GM21528 (cell line): ENCODE results near the gene AKAP13.
"Not testable (repeated sequence)": the region's sequence is repeated elsewhere in the genome, so short reads cannot be mapped to it uniquely, and the experiment has no call there.

Source experiments
- ATAC-seq: cut with Tn5 transposase; IDR thresholded peaks from one replicate; pipeline ENCODE4 v1.9.1; 2021; ENCODE audit warnings: mild to moderate bottlenecking, moderate library complexity; ENCODE audit not compliant: unreplicated experiment, low FRiP score

The AKAP13 gene

GRCh38 chr15:85380217-85380811 lies at the start of gene AKAP13:
Gene AKAP13 (plus strand): TSS chr15:85380603. CDS start chr15:85485721, 105,118 bp downstream.
- ATAC-seq: peak; percentile 86

GRCh38 chr15:85330901-85331588 lies 49.4 kb upstream of the AKAP13 start:
- peak; percentile 69 for ATAC-seq

GRCh38 chr15:85331655-85332285 lies 48.6 kb upstream of the AKAP13 start:
- peak; percentile 7 for ATAC-seq

- ATAC-seq: no peak
Observed at GRCh38 chr15:85333132-85333831, 47.1 kb upstream of the AKAP13 start.

- no peak for ATAC-seq
Observed at GRCh38 chr15:85334241-85334640, 46.2 kb upstream of the AKAP13 start.

GRCh38 chr15:85335193-85335942 lies 45.0 kb upstream of the AKAP13 start:
- no peak for ATAC-seq

GRCh38 chr15:85336880-85337279 lies 43.5 kb upstream of the AKAP13 start:
- no peak for ATAC-seq

- ATAC-seq: no peak
Observed at GRCh38 chr15:85337425-85338074, 42.9 kb upstream of the AKAP13 start.

GRCh38 chr15:85340321-85340665 lies 40.1 kb upstream of the AKAP13 start:
- ATAC-seq: no peak

GRCh38 chr15:85340852-85341251 lies 39.6 kb upstream of the AKAP13 start:
- no peak for ATAC-seq

- ATAC-seq: not testable (repeated sequence)
Observed at GRCh38 chr15:85342163-85342562, 38.2 kb upstream of the AKAP13 start.

GRCh38 chr15:85343443-85343842 lies 37.0 kb upstream of the AKAP13 start:
- ATAC-seq: not testable (repeated sequence)

GRCh38 chr15:85344241-85344640 lies 36.2 kb upstream of the AKAP13 start:
- ATAC-seq: not testable (repeated sequence)

GRCh38 chr15:85344653-85345114 lies 35.7 kb upstream of the AKAP13 start:
- ATAC-seq: not testable (repeated sequence)

- not testable (repeated sequence) for ATAC-seq
Observed at GRCh38 chr15:85345196-85345918, 35.0 kb upstream of the AKAP13 start.

- not testable (repeated sequence) for ATAC-seq
Observed at GRCh38 chr15:85346462-85347084, 33.8 kb upstream of the AKAP13 start.

GRCh38 chr15:85347264-85348047 lies 32.9 kb upstream of the AKAP13 start:
- ATAC-seq: not testable (repeated sequence)
